Activated CD4-positive, alpha-beta T cell treated with anti-CD3 and anti-CD28 coated beads, Interleukin-2, amount 10 ng/mL, durations not matched to agents 7 days and 5 days (primary cell): ENCODE results near the gene MXD1. TPM values are rescaled to one million over a fixed set of nuclear protein-coding genes. Genes with fewer than 3 reads are reported as not detected.
A peak's percentile ranks its signal among the peaks of the same experiment; 100 is the strongest.

Source experiments
- CTCF ChIA-PET: fragments of 350-600 bp; sonication (Branson Sonifier 250); formaldehyde crosslinking; loops from one replicate; lab custom pipeline; 2021; ENCODE audit warnings: antibody characterized with exemption; lab: Charles Lee
- POLR2A ChIA-PET: fragments of 350-600 bp; sonication (Branson Sonifier 250); formaldehyde crosslinking; loops from one replicate; lab custom pipeline; 2021; ENCODE audit warnings: antibody characterized with exemption; lab: Charles Lee
- DNase-seq: peaks from one replicate; pipeline ENCODE4 v3.0.0-alpha.2; 2020
- H3K27ac Mint-ChIP-seq: one replicate; pipeline ENCODE4 v1.8.0; 2021; ENCODE audit warnings: mild to moderate bottlenecking, moderate library complexity, mixed read lengths
- H3K27me3 Mint-ChIP-seq: one replicate; pipeline ENCODE4 v1.8.0; 2021; ENCODE audit warnings: mixed read lengths
- H3K36me3 Mint-ChIP-seq: one replicate; pipeline ENCODE4 v1.8.0; 2021; ENCODE audit warnings: low read depth, mixed read lengths
- H3K4me1 Mint-ChIP-seq: one replicate; pipeline ENCODE4 v1.8.0; 2021; ENCODE audit warnings: mixed read lengths
- H3K4me3 Mint-ChIP-seq: one replicate; pipeline ENCODE4 v1.8.0; 2021; ENCODE audit warnings: mild to moderate bottlenecking, moderate library complexity, mixed read lengths
- H3K9me3 Mint-ChIP-seq: one replicate; pipeline ENCODE4 v1.8.0; 2021; ENCODE audit warnings: mixed read lengths
- total RNA-seq, 2 experiments: library from RNA; stranded (reverse); gene quantifications; one replicate each; pipeline ENCODE4 v1.2.3, GENCODE V29; 2021

MXD1 gene
- total RNA-seq, 2 experiments from 2014 or later: 17.0 to 19.1 TPM

DNA sequence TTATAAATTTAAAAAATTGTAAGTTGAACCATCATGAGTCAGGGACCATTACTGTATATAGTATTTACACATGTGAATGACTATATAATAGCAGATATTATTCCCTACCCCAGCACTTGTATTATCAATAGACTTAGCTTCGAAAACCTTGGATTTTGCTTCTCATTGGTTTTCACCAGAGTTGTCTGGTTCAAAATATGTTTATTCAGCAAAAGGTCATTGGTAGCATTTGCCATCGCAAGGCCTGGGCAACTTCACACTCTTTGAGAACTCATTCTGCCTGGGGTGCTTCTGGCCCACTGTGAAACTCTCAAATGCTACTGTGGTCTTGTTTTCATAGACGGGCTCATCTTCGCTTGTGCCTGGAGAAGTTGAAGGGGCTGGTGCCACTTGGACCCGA lies 20.1 kb downstream of the MXD1 start:
- Mint-ChIP-seq H3K36me3 (peaks cover 65% of the 10 kb centered on the region), H3K27ac (no peak overlapping the region), H3K9me3 (no peaks in the 10 kb centered on the region), H3K27me3 (no peaks in the 10 kb centered on the region), H3K4me3 (no peak overlapping the region), H3K4me1 (peaks cover 25% of the 10 kb centered on the region)
- DNase-seq: no peak
- CTCF ChIA-PET: interaction anchor here (0.6 to 1.5 kb wide), 4 partner anchors 21 to 176 kb away, joined by 3 to 4 read pairs (median 4); no protein-coding TSS in a partner anchor
- POLR2A ChIA-PET: no interaction called here

DNA sequence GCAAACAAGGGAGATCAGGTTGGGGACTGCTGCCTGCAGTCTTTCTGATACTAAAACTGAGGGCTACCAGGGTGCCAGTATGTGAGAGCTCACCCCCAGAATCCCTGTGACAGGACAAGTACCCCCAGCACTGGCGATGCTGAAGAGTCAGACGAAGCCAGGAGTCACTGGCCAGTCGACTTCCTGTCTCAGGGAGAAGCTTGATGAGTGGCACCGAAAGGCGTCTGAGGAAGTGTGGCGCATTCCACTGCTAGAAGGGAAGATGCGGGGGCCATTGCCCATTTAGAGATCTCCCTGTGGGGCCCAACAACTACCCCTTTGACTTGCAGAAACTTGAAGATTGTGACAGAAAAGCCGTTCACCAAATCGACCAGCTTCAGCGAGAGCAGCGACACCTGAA lies 22.0 kb downstream of the MXD1 start:
- no peaks in the 10 kb centered on the region for H3K9me3 Mint-ChIP-seq
- H3K36me3 Mint-ChIP-seq: peaks cover 76% of the 10 kb centered on the region
- ChIA-PET CTCF (interaction anchor here (1.3 to 1.4 kb wide), 2 partner anchors 9 to 14 kb away, joined by 3 read pairs; no protein-coding TSS in a partner anchor), POLR2A (no interaction called here)
- H3K27me3 Mint-ChIP-seq: no peaks in the 10 kb centered on the region
- H3K4me1 Mint-ChIP-seq: peaks cover 19% of the 10 kb centered on the region
- H3K4me3 Mint-ChIP-seq: no peak overlapping the region
- H3K27ac Mint-ChIP-seq: no peak overlapping the region
- no peak for DNase-seq

DNA sequence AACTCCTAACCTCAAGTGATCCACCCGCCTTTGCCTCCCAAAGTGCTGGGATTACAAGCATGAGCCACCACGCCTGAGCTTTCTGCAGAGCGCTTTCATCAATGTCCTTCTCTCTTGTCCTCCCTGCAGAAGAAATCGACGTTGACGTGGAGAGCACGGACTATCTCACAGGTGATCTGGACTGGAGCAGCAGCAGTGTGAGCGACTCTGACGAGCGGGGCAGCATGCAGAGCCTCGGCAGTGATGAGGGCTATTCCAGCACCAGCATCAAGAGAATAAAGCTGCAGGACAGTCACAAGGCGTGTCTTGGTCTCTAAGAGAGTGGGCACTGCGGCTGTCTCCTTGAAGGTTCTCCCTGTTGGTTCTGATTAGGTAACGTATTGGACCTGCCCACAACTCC lies 23.1 kb downstream of the MXD1 start:
- CTCF ChIA-PET: interaction anchor here (0.7 to 1.1 kb wide), 3 partner anchors 14 to 213 kb away, joined by 3 to 4 read pairs (median 3); no protein-coding TSS in a partner anchor
- Mint-ChIP-seq H3K36me3 (peaks cover 79% of the 10 kb centered on the region), H3K4me1 (peaks cover 14% of the 10 kb centered on the region), H3K27ac (no peak overlapping the region), H3K4me3 (no peak overlapping the region), H3K27me3 (no peaks in the 10 kb centered on the region), H3K9me3 (no peaks in the 10 kb centered on the region)
- POLR2A ChIA-PET: no interaction called here
- DNase-seq: no peak

DNA sequence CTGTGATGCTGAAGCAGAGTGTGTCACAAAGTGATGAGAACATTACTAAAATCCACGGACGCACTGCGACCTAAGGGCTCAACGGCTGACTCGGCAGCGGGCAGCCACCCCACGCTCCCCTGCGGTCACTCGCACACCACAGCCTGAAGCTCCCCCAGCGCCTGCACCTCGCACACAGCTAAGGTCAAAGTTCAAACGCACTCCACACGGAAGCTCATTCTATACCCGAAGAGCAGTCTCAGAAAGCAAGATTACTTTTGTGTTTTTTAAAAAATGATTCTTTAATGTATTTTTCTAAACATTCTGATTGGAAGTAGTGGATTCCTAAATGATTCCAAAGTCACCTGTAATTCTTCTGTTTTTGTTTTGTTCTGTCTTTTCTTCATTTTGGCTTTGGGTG lies 24.8 kb downstream of the MXD1 start:
- POLR2A ChIA-PET: no interaction called here
- Mint-ChIP-seq H3K9me3 (no peaks in the 10 kb centered on the region), H3K27ac (no peak overlapping the region), H3K36me3 (peaks cover 80% of the 10 kb centered on the region), H3K4me3 (no peak overlapping the region), H3K4me1 (peaks cover 15% of the 10 kb centered on the region), H3K27me3 (no peaks in the 10 kb centered on the region)
- DNase-seq: no peak
- CTCF ChIA-PET: interaction anchor here (0.9 kb wide), 1 partner anchor 129 kb away, joined by 3 read pairs; no protein-coding TSS in a partner anchor

DNA sequence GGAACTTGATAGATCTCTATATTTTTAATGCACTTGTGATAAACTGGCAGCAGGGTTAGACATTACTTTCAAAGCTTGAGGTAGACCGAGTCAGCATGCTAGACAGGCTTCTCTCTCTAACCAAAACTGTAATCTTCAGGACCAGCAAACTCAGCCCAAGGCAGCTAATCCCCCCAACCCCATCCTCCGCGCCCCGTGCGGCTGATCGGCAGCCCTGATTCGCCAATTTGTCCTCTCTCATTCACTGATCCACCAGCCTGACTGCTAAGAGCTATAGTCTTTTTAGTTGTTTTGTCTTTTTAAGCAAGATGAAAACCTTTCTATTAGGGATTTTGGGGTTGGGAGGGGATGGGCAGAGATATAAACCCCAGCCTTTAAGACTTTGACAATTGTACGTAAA lies 25.8 kb downstream of the MXD1 start:
- no peak overlapping the region for H3K4me3 Mint-ChIP-seq
- peaks cover 23% of the 10 kb centered on the region for H3K4me1 Mint-ChIP-seq
- CTCF ChIA-PET: interaction anchor here (0.6 kb wide), 1 partner anchor 10 kb away, joined by 3 read pairs; no protein-coding TSS in a partner anchor
- H3K27ac Mint-ChIP-seq: no peak overlapping the region
- H3K27me3 Mint-ChIP-seq: no peaks in the 10 kb centered on the region
- no peak for DNase-seq
- peaks cover 75% of the 10 kb centered on the region for H3K36me3 Mint-ChIP-seq
- no peaks in the 10 kb centered on the region for H3K9me3 Mint-ChIP-seq
- POLR2A ChIA-PET: no interaction called here

DNA sequence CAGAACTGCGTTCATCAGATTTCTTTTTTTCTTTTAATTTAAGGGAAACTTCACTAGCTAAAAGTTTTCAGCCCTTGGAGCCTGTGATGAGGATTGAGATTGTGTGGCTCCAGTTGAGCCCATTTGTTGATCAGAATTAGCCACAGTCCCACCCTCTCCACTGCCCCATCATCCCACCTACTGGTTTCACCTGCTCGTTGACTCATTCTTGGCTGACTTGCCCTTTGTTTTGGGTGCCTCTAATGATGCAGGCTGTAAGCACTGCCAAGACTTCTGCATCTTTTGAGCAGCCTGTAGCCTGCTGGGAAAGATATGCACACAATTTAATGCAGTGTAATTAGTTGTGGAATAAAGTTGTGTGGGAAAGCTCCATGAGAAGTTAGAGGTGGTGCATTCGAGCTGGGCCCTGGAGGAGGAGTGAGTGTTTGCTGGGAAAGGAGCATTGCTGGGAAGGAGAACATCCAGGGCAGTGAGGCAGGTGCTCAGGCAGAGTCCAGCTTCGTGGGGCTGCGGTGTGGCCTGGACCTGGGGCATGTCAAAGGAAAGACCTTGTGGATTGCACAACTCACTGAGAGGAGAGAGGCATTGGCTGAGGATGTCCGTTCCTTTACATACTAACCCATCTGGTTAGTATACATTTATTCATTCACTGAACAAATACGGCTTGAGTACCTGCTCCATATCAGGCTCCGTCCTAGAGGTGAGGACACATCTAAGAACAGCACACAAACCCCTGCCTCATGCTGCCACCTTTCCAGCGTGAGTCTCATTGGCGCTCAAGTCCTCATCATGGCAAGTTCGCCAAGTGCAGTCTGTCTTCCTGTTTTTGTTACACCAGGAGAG lies 28.3 kb downstream of the MXD1 start:
- no peaks in the 10 kb centered on the region for H3K27me3 Mint-ChIP-seq
- H3K36me3 Mint-ChIP-seq: peaks cover 55% of the 10 kb centered on the region
- peaks cover 48% of the 10 kb centered on the region for H3K4me1 Mint-ChIP-seq
- POLR2A ChIA-PET: no interaction called here
- H3K4me3 Mint-ChIP-seq: no peak overlapping the region
- H3K27ac Mint-ChIP-seq: peak overlapping the region; percentile 51
- CTCF ChIA-PET: interaction anchor here (1.0 kb wide), 2 partner anchors 66 to 125 kb away, joined by 3 to 5 read pairs; no protein-coding TSS in a partner anchor
- no peaks in the 10 kb centered on the region for H3K9me3 Mint-ChIP-seq
- no peak for DNase-seq

DNA sequence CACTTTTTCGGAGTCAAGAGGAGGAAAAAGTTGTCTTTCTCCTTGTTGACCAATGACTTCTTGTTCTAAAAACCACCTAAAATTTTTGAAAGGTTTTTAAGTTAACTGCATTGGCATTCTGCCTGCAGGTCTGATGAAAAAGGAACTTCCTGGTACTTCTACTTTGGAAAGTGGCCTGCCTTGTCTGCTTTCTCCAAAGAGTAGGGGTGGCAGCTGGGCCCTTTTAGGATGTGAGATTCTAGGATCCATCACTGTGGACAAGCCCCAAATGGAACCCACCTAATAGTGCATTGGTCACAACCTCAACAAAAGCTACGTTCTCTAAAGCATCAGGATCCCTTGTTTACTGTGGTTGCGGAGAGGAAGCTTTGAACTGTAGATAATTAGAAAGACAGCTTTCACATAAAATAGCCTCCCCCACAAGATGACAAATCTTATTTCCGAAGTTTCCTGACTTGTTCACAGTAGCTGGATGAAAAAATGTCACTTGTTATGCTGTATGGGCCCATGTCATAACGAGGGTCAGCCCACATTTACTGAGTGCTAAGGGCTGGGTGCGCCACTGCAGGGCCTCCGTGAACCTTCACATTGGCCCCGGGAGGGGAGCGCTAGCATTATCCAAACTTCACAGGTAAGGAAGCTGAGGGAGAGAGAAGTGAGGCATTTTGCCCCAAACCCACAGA lies 29.1 kb downstream of the MXD1 start:
- no peaks in the 10 kb centered on the region for H3K9me3 Mint-ChIP-seq
- POLR2A ChIA-PET: no interaction called here
- no peak for DNase-seq
- CTCF ChIA-PET: interaction anchor here (1.0 to 1.9 kb wide), 5 partner anchors 10 to 199 kb away, joined by 3 to 9 read pairs (median 5); no protein-coding TSS in a partner anchor
- H3K4me1 Mint-ChIP-seq: peaks cover 50% of the 10 kb centered on the region
- H3K27me3 Mint-ChIP-seq: no peaks in the 10 kb centered on the region
- H3K36me3 Mint-ChIP-seq: peaks cover 48% of the 10 kb centered on the region
- H3K4me3 Mint-ChIP-seq: no peak overlapping the region
- peak overlapping the region; percentile 78 for H3K27ac Mint-ChIP-seq

DNA sequence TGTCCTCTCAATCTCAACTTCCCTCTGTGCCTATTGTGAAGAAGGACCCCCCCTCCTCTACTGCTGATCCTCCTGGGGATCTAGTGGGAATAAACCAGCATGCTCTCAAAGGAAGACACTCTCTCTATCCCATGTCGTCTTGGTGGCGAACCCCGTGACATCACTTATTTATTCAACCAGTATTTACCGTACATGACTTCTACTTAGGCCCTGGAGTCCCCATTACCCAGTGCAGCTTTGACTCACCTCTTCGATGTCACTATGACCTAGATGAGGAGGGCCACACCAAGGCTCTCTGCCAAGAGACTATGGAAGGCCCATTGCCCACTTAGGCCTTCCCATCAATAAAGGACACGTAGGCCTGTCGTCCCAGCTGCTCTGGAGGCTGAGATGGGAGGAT lies 29.8 kb downstream of the MXD1 start:
- peak overlapping the region; percentile 54 for H3K27ac Mint-ChIP-seq

DNA sequence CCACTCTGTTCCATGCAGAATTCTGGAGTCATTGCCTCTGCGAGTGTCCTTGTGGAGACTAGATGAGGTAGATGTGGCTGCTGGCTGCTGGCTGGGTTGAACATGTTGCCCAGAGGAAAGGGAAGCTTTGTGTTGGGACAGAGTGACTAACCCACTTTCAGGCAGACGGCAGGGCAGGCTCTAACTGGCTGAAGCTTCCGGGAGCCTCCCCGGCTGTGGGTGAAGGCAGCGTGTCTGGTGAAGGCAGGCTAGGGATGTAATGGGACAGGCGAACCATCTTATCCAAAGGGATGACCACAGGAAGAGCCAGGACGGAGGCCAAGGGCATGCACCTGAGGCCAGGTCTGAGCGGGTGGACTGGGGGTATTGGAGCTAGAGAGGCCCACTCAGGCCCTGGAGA lies 30.5 kb downstream of the MXD1 start:
- Mint-ChIP-seq H3K4me1 (peaks cover 51% of the 10 kb centered on the region), H3K4me3 (no peak overlapping the region), H3K36me3 (peaks cover 35% of the 10 kb centered on the region), H3K27me3 (peaks cover 2% of the 10 kb centered on the region), H3K9me3 (no peaks in the 10 kb centered on the region), H3K27ac (peak overlapping the region; percentile 90)
- CTCF ChIA-PET: interaction anchor here (0.6 to 1.9 kb wide), 11 partner anchors 8 to 197 kb away, joined by 3 to 9 read pairs (median 4); no protein-coding TSS in a partner anchor
- POLR2A ChIA-PET: no interaction called here
- DNase-seq: peak; percentile 13

More for the DNA sequence above, 29.8 kb downstream of the MXD1 start:
- peaks cover 41% of the 10 kb centered on the region for H3K36me3 Mint-ChIP-seq
- CTCF ChIA-PET: interaction anchor here (0.7 to 1.9 kb wide), 6 partner anchors 10 to 198 kb away, joined by 3 to 9 read pairs (median 4); no protein-coding TSS in a partner anchor
- no peaks in the 10 kb centered on the region for H3K27me3 Mint-ChIP-seq
- no peaks in the 10 kb centered on the region for H3K9me3 Mint-ChIP-seq
- DNase-seq: no peak
- POLR2A ChIA-PET: no interaction called here
- peaks cover 51% of the 10 kb centered on the region for H3K4me1 Mint-ChIP-seq
- no peak overlapping the region for H3K4me3 Mint-ChIP-seq

DNA sequence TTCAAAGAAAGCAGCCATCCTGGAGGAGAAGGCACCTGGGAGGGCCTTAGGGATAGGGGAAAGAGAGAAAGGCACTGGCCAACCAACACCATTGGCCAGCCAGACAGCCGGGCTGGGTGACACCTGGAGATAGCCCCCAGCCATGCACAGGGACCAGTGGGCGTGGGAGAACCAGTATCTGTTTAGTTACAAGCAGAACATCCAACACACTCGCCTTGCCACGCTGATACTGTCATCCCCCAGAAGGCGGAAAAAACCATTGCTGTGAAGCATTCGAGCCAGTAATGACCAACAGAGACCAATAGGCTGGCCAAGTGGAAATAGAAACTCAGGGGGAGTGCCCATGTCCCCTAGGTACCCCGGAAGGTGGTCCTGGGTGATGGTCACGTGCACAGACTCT lies 31.0 kb downstream of the MXD1 start:
- ChIA-PET POLR2A (no interaction called here), CTCF (interaction anchor here (0.6 to 1.9 kb wide), 10 partner anchors 8 to 98 kb away, joined by 3 to 9 read pairs (median 3); no protein-coding TSS in a partner anchor)
- DNase-seq: no peak
- Mint-ChIP-seq H3K27ac (peak overlapping the region; percentile 90), H3K27me3 (peaks cover 2% of the 10 kb centered on the region), H3K4me1 (peaks cover 51% of the 10 kb centered on the region), H3K36me3 (peaks cover 31% of the 10 kb centered on the region), H3K4me3 (no peak overlapping the region), H3K9me3 (no peaks in the 10 kb centered on the region)

DNA sequence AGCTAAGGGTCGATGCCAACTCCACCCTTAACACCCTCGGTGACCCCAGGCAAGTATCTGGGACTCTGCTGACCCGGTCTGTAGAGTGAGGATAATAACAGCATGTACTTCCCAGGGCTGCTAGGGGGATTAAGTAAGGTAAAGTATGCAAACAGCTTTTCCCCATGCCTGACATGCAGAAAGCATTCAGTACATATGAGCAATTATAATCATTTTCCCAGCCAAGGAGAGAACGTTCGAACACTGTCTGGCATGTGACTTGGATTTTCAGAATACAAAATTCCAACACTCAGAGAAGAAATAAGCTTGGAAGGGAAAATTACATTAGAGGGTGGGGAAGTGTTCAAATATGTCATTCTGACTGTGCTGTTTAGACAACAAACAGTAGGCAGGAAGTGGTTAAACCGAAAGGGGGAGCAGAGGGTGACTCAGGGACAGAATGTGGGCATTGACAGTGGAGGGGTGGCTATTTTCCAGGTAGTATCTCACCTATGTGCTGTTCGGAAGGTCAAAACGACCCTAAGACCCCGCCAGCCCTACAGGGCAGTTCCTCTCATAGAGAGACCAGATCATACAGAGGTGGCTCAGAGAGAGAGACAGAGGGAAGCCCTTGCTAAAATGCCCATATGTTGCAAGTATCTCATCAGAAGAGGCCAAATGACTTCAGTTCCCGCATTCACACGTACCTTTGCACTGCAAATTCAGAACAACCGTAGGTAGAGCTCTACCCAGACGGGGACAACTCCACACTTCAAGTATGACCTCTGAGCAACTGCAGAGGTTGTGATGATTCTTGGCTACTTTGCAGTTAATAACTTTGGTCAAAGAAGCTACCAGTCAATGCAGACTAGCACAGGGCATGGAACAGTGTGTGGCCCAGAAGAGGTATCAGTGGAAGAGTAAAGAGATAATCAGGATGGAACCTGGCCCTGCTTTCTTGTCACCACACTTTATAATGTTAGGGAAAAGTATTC lies 31.7 kb downstream of the MXD1 start:
- Mint-ChIP-seq H3K36me3 (peaks cover 24% of the 10 kb centered on the region), H3K4me1 (peaks cover 51% of the 10 kb centered on the region), H3K9me3 (no peaks in the 10 kb centered on the region), H3K27me3 (peaks cover 2% of the 10 kb centered on the region), H3K27ac (peak overlapping the region; percentile 90), H3K4me3 (peak overlapping the region; percentile 9)
- ChIA-PET POLR2A (no interaction called here), CTCF (interaction anchor here (0.5 to 1.8 kb wide), 8 partner anchors 11 to 195 kb away, joined by 3 to 4 read pairs (median 3); no protein-coding TSS in a partner anchor)
- peak; percentile 80 for DNase-seq
